Activated naive CD8-positive, alpha-beta T cell treated with anti-CD3 and anti-CD28 coated beads, Interleukin-2, amount 50 U/mL, for 24 hours (primary cell): ENCODE measurements around the gene PRM2.

Experiments
- ATAC-seq: fragments of 150-1000 bp; cut with Tn5 transposase; one replicate; pipeline ENCODE4 v1.10.0; 2021
- DNase-seq: peaks from one replicate; pipeline ENCODE4 v3.0.0; 2021
- H3K27ac Mint-ChIP-seq: one replicate; pipeline ENCODE4 v1.8.0; 2021; ENCODE audit warnings: mild to moderate bottlenecking, mixed read lengths
- H3K27me3 Mint-ChIP-seq: one replicate; pipeline ENCODE4 v1.8.0; 2021; ENCODE audit warnings: mixed read lengths
- H3K36me3 Mint-ChIP-seq: one replicate; pipeline ENCODE4 v1.8.0; 2021; ENCODE audit warnings: low read depth, mixed read lengths
- H3K4me1 Mint-ChIP-seq: one replicate; pipeline ENCODE4 v1.8.0; 2021; ENCODE audit warnings: mixed read lengths
- H3K4me3 Mint-ChIP-seq: one replicate; pipeline ENCODE4 v1.8.0; 2021; ENCODE audit warnings: mild to moderate bottlenecking, moderate library complexity, mixed read lengths
- H3K9me3 Mint-ChIP-seq: one replicate; pipeline ENCODE4 v1.8.0; 2021; ENCODE audit warnings: mixed read lengths

Gene PRM2

DNA sequence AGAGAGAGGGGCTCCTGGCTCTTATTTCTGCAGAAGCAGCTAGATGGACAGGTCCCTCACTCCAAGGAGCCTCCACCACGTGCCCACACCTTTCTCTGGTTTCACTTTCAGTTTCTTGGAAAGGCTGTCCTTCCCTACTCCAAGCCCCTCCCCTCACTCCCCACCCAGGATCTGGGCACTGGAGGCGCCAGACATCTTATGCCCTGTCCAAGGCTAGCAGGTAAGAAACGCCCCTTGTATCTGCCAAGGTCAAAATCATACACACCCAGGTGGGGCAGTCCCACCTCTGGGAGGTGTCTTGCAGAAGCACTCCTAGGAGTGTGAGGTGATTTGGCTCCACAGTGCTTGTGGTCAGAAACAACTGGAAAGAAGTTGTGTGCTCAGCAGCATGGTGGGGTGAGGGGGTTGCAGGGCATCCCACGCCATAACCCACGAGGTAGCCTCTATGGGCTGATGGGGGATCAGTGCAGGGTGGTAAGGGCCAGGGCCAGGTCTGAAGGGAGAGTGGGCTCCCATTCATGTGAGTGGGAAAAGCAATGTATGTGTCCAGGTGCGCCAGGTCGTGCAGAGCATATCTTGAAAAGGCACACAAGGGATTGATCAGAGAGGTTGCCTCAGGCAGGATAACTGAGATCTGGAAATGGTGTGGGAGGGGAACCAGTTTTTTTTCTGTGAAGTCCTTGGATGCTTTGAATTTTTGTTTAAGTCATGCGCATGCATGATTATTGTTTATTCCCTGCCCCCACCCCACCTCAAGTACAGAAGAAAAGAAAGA lies 36.6 kb upstream of the PRM2 start:
- H3K4me3 Mint-ChIP-seq = no peak overlapping the region
- H3K9me3 Mint-ChIP-seq = no peaks in the 10 kb centered on the region
- peaks cover 2% of the 10 kb centered on the region for H3K27me3 Mint-ChIP-seq
- H3K36me3 Mint-ChIP-seq = no peaks in the 10 kb centered on the region
- H3K27ac Mint-ChIP-seq = peak overlapping the region; percentile 44
- ATAC-seq = peak; percentile 16
- DNase-seq = no peak
- peaks cover 50% of the 10 kb centered on the region for H3K4me1 Mint-ChIP-seq

DNA sequence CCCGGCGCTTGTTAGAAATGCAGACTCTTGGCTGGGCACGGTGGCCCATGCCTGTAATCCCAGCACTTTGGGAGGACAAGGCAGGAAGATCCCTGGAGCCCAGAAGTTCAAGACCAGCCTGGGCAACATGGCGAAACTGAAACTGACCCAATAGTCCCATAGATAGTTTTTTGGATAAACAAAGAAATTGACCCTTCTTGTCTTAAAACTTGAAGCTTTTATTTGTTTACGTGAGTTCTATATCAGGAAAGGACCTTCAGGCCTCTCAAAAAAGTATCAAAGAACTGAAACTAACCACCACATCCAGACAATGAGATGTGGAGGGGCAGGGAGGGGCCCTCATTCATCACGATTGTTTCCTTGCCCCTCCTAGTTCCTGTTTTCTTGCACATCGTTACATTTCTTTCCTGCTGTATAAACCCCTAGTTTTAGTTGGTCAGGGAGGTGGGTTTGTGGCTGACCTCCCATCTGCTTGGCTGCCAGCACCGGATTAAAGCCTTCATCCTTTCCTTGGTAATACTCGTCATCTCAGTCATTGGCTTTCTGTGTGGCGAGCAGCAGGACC lies 34.8 kb upstream of the PRM2 start:
- Mint-ChIP-seq H3K4me3 (no peak overlapping the region), H3K9me3 (no peaks in the 10 kb centered on the region), H3K4me1 (peaks cover 53% of the 10 kb centered on the region), H3K27ac (peak overlapping the region; percentile 70), H3K36me3 (no peaks in the 10 kb centered on the region), H3K27me3 (peaks cover 2% of the 10 kb centered on the region)
- ATAC-seq (peak; percentile 15), DNase-seq (peak; percentile 26)

DNA sequence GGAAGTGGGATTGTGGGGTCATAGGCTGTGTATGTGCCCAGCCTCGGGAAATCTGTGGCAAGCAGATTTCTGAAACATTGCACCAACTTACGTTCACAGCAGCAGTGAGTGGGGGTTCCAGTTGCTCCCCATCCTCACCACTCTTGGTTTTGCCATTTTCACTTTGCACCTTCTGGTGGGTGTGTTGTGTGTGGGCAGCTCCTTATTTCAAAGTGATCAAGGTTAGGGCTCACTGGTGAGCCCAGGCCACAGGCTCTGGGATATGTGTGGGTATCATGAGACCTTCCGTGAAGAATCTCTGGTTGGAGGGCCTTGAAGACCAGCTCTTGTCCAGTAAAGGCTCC lies 34.3 kb upstream of the PRM2 start:
- H3K36me3 Mint-ChIP-seq = no peaks in the 10 kb centered on the region
- H3K4me1 Mint-ChIP-seq = peaks cover 53% of the 10 kb centered on the region
- ATAC-seq = no peak
- no peaks in the 10 kb centered on the region for H3K9me3 Mint-ChIP-seq
- peaks cover 2% of the 10 kb centered on the region for H3K27me3 Mint-ChIP-seq
- no peak for DNase-seq
- H3K4me3 Mint-ChIP-seq = no peak overlapping the region
- H3K27ac Mint-ChIP-seq = peak overlapping the region; percentile 70

- H3K4me3 Mint-ChIP-seq = no peak overlapping the region
These were observed 33.8 kb upstream of the PRM2 start for GRCh38 chr16:11309895-11310633.

DNA sequence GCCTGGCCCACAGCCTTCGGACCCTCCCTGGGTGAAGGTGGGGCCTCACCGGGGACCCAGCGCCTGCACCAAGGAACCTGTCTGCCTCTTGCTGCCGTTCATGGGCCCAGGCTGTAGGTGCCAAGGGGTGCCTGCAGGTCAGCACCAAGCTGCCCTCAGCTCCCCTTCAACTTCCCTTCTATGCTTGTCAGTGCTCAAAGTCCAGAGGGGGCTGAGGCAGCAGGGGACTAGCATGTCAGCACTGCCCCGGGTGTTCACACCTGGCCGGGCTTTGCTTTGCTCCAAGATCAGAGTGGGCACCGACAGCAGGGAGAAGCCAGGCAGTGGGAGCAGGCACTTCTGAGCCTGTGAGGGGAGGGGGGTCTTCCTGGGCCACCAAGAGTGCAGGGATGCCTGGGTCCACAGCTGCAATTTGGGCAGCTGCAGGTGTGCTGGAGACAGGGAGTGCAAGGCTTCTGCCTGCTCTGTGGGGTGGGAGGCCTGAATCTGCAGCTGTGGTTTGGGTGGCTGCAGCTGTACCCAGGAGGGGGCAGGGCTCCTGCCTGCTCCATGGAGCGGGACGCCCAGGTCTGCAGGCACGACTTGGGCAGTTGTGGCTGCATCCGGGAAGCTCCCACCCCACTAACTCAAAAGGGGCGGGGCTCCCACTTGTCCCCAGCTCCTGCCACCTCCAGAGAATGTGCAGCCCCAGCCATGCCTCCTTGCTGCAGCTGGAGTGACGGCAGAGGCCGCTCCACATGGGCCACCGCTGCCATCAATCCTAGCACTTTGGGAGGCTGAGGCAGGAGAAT lies 32.4 kb upstream of the PRM2 start:
- Mint-ChIP-seq H3K36me3 (no peaks in the 10 kb centered on the region), H3K27me3 (no peaks in the 10 kb centered on the region), H3K9me3 (no peaks in the 10 kb centered on the region), H3K4me3 (no peak overlapping the region), H3K27ac (no peak overlapping the region), H3K4me1 (peaks cover 48% of the 10 kb centered on the region)
- ATAC-seq (no peak), DNase-seq (no peak)

More at GRCh38 chr16:11309895-11310633, 33.8 kb upstream of the PRM2 start:
- Mint-ChIP-seq H3K27me3 (peaks cover 2% of the 10 kb centered on the region), H3K27ac (peak overlapping the region; percentile 32), H3K9me3 (no peaks in the 10 kb centered on the region), H3K36me3 (no peaks in the 10 kb centered on the region), H3K4me1 (peaks cover 53% of the 10 kb centered on the region)
- no peak for DNase-seq
- ATAC-seq = no peak

GRCh38 chr16:11307639-11308492 lies 31.6 kb upstream of the PRM2 start:
- no peak for ATAC-seq
- Mint-ChIP-seq H3K27ac (no peak overlapping the region), H3K4me1 (peaks cover 39% of the 10 kb centered on the region), H3K9me3 (no peaks in the 10 kb centered on the region), H3K27me3 (no peaks in the 10 kb centered on the region), H3K36me3 (no peaks in the 10 kb centered on the region), H3K4me3 (no peak overlapping the region)
- DNase-seq = no peak

DNA sequence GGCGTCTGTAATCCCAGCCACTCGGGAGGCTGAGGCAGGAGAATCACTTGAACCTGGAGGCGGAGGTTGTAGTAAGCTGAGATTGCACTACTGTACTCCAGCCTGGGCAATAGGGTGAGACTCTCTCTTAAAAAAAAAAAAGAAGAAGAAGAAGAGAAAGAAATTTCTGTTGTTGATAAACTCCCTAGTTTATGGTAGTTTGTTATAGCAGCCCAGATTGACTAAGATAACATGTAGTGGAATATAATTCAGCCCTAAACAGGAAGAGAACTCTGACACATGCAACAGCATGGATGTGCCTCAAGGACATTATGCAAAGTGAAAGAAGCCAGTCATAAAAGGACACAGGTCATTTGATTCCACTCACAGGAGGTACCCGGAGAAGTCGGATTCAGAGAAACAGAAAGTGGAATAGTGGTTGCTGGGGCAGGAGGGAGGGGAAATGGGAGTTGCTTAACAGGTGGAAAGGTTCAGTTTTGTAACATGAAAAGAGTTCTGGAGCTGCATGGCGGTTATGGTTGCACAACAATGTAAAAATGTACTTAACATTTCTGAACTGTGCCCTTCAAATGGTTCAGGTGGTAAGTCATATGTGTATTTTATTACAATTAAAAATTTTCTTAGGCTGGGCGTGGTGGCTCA lies 30.8 kb upstream of the PRM2 start:
- no peaks in the 10 kb centered on the region for H3K27me3 Mint-ChIP-seq
- H3K4me3 Mint-ChIP-seq = no peak overlapping the region
- H3K27ac Mint-ChIP-seq = no peak overlapping the region
- H3K36me3 Mint-ChIP-seq = no peaks in the 10 kb centered on the region
- H3K4me1 Mint-ChIP-seq = peaks cover 32% of the 10 kb centered on the region
- no peaks in the 10 kb centered on the region for H3K9me3 Mint-ChIP-seq
- ATAC-seq = no peak
- no peak for DNase-seq

GRCh38 chr16:11306381-11306780 lies 30.1 kb upstream of the PRM2 start:
- no peak overlapping the region for H3K27ac Mint-ChIP-seq
- ATAC-seq = no peak

DNA sequence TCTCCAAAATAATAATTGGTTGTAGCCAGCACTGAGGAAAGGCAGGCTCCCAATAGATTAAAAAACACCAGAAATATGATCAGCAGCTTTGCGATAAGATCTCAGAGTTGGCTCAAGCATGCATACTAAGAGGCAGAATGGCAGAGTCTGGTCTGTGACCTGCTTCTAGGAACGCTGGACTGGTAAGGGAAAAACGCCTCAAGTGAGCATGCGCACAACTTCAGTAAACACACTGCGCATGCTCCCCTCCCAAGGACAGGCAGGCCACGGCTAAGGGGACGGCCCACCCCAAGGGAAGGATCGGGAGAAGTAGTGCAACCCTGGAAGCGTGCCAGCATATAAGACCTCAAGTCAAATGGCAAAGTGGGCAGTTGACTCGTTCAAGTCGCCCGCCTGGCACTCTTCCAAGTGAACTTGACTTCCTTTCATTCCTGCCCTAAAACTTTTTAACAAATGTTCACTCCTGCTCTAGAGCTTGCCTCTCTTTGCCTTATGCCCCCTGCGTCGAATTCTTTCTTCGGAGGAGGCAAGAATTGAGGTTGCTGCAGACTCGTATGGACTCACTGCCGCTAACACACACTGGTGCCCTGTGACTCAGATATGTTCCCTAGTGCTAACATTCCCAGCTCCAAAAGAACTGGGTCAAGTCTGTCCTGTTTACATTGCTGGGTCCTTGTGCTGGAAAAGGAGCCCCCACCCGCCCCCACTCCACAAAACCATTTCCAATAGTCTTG lies 27.3 kb upstream of the PRM2 start:
- Mint-ChIP-seq H3K9me3 (no peaks in the 10 kb centered on the region), H3K4me3 (no peak overlapping the region), H3K27ac (no peak overlapping the region), H3K36me3 (no peaks in the 10 kb centered on the region), H3K27me3 (peaks cover under 1% of the 10 kb centered on the region), H3K4me1 (peaks cover 17% of the 10 kb centered on the region)
- ATAC-seq (no peak), DNase-seq (no peak)

More at GRCh38 chr16:11306381-11306780, 30.1 kb upstream of the PRM2 start:
- Mint-ChIP-seq H3K4me3 (no peak overlapping the region), H3K36me3 (no peaks in the 10 kb centered on the region), H3K4me1 (peaks cover 26% of the 10 kb centered on the region), H3K27me3 (no peaks in the 10 kb centered on the region), H3K9me3 (no peaks in the 10 kb centered on the region)
- DNase-seq = no peak

DNA sequence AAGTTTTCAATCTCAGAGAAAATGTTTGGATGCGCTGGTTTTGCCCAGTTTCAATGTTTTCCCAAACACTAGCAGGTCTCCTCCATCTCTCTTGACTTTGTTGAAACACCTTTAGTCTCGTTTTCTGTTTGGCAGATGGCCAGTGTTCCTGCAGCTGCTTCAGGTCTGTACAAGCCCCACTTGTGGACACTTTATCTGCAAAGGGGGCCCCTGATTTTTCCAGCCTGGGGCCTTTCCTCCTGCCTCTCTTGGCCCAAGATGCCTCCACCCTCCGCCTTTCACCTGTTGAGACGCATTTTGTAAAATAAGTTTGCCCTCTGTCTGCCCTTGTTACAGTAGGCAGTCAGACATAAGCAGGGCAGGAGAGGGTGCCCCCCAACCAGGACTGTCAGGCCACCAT lies 26.7 kb upstream of the PRM2 start:
- DNase-seq (no peak), ATAC-seq (no peak)
- Mint-ChIP-seq H3K27me3 (peaks cover 1% of the 10 kb centered on the region), H3K4me1 (peaks cover 18% of the 10 kb centered on the region), H3K9me3 (no peaks in the 10 kb centered on the region), H3K36me3 (no peaks in the 10 kb centered on the region), H3K27ac (no peak overlapping the region), H3K4me3 (no peak overlapping the region)

DNA sequence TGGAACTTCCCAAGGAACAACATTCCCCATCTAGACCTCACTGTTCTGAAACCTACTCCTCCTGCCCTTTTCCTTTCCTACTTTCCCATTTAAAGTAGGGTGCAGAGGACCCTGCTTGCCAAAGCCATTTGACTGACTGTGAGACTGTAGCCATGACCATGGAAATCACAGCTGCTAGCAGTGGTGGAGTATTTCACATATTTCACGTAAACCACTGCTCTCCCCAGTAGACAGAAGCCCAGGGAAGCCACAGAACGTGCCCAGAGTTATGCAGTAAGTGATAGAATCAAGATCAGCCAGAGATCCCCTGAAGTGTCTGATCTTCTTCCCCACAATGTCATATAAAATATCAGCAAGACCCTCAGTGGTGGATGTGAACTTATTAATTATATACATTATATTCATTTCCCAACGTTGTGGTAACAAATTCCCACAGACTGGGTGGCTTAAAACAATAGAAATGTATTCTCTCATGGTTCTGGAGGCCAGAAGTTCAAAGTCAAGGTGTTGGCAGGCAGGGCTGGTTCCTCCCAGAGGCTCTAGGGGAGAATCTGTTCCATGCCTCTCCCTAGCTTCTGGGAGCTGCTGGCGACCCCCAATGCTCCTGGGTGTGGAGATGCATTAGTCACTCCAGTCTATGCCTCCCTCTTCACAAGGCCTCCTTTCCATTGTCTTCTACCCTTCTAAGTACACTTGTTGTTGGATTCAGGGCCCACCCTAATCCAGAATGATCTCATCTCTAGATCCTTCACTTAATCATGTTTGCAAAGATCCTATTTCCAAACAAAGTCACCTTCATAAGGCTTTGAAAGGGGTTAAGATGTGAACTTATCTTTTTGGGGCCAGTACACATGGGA lies 25.6 kb upstream of the PRM2 start:
- Mint-ChIP-seq H3K27ac (no peak overlapping the region), H3K36me3 (no peaks in the 10 kb centered on the region), H3K9me3 (no peaks in the 10 kb centered on the region), H3K4me3 (no peak overlapping the region), H3K27me3 (peaks cover 1% of the 10 kb centered on the region), H3K4me1 (peaks cover 25% of the 10 kb centered on the region)
- DNase-seq = no peak
- no peak for ATAC-seq

DNA sequence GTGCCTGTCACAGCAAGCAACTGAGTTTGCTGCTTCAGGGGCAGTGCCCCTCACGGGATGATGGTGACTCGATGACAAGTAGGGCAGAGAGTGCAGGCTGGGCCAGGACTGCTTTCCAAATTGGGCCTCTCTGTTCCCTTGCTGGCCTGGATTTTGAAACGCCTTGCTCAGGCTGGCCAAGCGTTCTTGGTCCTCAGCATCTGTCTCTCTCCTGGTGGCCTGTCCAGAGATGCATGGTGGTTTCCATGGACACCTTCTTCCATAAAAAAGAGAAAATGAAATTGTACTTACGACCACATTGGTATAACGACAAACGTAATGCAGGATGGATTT lies 24.2 kb upstream of the PRM2 start:
- no peak for DNase-seq
- Mint-ChIP-seq H3K4me1 (peaks cover 35% of the 10 kb centered on the region), H3K36me3 (no peaks in the 10 kb centered on the region), H3K27me3 (peaks cover 1% of the 10 kb centered on the region), H3K9me3 (no peaks in the 10 kb centered on the region), H3K27ac (no peak overlapping the region), H3K4me3 (no peak overlapping the region)
- ATAC-seq = no peak
